Activated CD8-positive, alpha-beta T cell treated with anti-CD3 and anti-CD28 coated beads, Interleukin-2, amount 10 ng/mL, durations not matched to agents 7 days and 5 days (primary cell): ENCODE data around the gene SSH2. TPM values are rescaled to one million over a fixed set of nuclear protein-coding genes. Genes with fewer than 3 reads are reported as not detected.

Source experiments
- ATAC-seq: fragments of 150-1000 bp; cut with Tn5 transposase; one replicate; pipeline ENCODE4 v1.10.0; 2021; ENCODE audit warnings: moderate library complexity
- CTCF ChIA-PET: fragments of 350-600 bp; sonication (Branson Sonifier 250); formaldehyde crosslinking; loops from one replicate; lab custom pipeline; 2021; ENCODE audit warnings: antibody characterized with exemption; lab: Charles Lee
- POLR2A ChIA-PET: fragments of 350-600 bp; sonication (Branson Sonifier 250); formaldehyde crosslinking; loops from one replicate; lab custom pipeline; 2021; ENCODE audit warnings: antibody characterized with exemption; lab: Charles Lee
- DNase-seq: peaks from one replicate; pipeline ENCODE4 v3.0.0-alpha.2; 2020
- H3K27ac Mint-ChIP-seq: one replicate; pipeline ENCODE4 v1.8.0; 2021; ENCODE audit warnings: mild to moderate bottlenecking, mixed read lengths
- H3K27me3 Mint-ChIP-seq: one replicate; pipeline ENCODE4 v1.8.0; 2021; ENCODE audit warnings: low read depth, mixed read lengths
- H3K36me3 Mint-ChIP-seq: one replicate; pipeline ENCODE4 v1.8.0; 2021; ENCODE audit warnings: low read depth, mixed read lengths
- H3K4me1 Mint-ChIP-seq: one replicate; pipeline ENCODE4 v1.8.0; 2021; ENCODE audit warnings: low read depth, mixed read lengths
- H3K4me3 Mint-ChIP-seq: one replicate; pipeline ENCODE4 v1.8.0; 2021; ENCODE audit warnings: mild to moderate bottlenecking, mixed read lengths
- H3K9me3 Mint-ChIP-seq: one replicate; pipeline ENCODE4 v1.8.0; 2022; ENCODE audit warnings: mixed read lengths; ENCODE audit not compliant: insufficient read depth
- total RNA-seq, 2 experiments: library from RNA; stranded (reverse); gene quantifications; one replicate each; pipeline ENCODE4 v1.2.3, GENCODE V29; 2021

SSH2 gene
- total RNA-seq, 2 experiments from 2014 or later, result 73.5 to 79.6 TPM

DNA sequence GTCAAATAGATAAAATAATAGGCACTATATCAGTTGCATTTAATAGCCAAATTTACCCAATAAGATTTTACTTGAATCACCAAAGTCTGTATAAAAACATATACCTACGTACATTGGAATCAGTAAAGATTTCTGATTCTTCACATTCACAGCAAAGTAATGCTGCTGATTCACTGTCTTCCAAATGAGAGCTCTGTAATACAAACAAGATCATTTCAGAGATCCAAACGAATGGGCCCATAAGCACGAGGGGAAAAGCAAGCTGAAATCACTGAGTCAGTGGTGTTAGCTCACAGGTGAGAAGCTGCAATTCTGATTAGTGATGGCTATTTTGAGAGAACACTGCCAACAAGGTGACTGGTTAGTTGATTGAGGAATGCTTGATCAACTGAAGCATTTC, 81.3 kb downstream of the SSH2 start:
- ATAC-seq (no peak), DNase-seq (no peak)
- Mint-ChIP-seq H3K4me1 (no peaks in the 10 kb centered on the region), H3K9me3 (no peaks in the 10 kb centered on the region), H3K27ac (no peak overlapping the region), H3K27me3 (no peaks in the 10 kb centered on the region), H3K36me3 (peaks cover 2% of the 10 kb centered on the region), H3K4me3 (no peak overlapping the region)
- CTCF ChIA-PET, result no interaction called here
- POLR2A ChIA-PET, result no interaction called here

- peaks cover 2% of the 10 kb centered on the region for H3K36me3 Mint-ChIP-seq
- no peaks in the 10 kb centered on the region for H3K4me1 Mint-ChIP-seq
- POLR2A ChIA-PET, result no interaction called here
- DNase-seq (no peak), ATAC-seq (no peak)
- no peak overlapping the region for H3K4me3 Mint-ChIP-seq
- CTCF ChIA-PET, result no interaction called here
- no peaks in the 10 kb centered on the region for H3K9me3 Mint-ChIP-seq
- H3K27me3 Mint-ChIP-seq, result no peaks in the 10 kb centered on the region
- no peak overlapping the region for H3K27ac Mint-ChIP-seq
Measured at GRCh38 chr17:29847527-29848400, 82.3 kb downstream of the SSH2 start.

- no peaks in the 10 kb centered on the region for H3K9me3 Mint-ChIP-seq
- no peaks in the 10 kb centered on the region for H3K27me3 Mint-ChIP-seq
- no peaks in the 10 kb centered on the region for H3K4me1 Mint-ChIP-seq
- no peak for ATAC-seq
- DNase-seq, result no peak
- ChIA-PET CTCF (interaction anchor here (1.5 kb wide), 1 partner anchor 208 kb away, joined by 4 read pairs; no protein-coding TSS in a partner anchor), POLR2A (no interaction called here)
- H3K4me3 Mint-ChIP-seq, result no peak overlapping the region
- peaks cover 2% of the 10 kb centered on the region for H3K36me3 Mint-ChIP-seq
- H3K27ac Mint-ChIP-seq, result no peak overlapping the region
Measured at GRCh38 chr17:29847118-29847517, 82.9 kb downstream of the SSH2 start.

GRCh38 chr17:29846298-29846697, 83.7 kb downstream of the SSH2 start:
- H3K9me3 Mint-ChIP-seq, result no peaks in the 10 kb centered on the region
- CTCF ChIA-PET, result interaction anchor here (1.2 to 1.5 kb wide), 2 partner anchors 85 to 207 kb away, joined by 3 to 4 read pairs; no protein-coding TSS in a partner anchor
- no peaks in the 10 kb centered on the region for H3K27me3 Mint-ChIP-seq
- POLR2A ChIA-PET, result interaction anchor here (0.8 kb wide), 1 partner anchor 9 kb away, joined by 3 read pairs; no protein-coding TSS in a partner anchor
- no peak for DNase-seq
- H3K27ac Mint-ChIP-seq, result no peak overlapping the region
- H3K36me3 Mint-ChIP-seq, result peaks cover 2% of the 10 kb centered on the region
- no peak for ATAC-seq
- no peaks in the 10 kb centered on the region for H3K4me1 Mint-ChIP-seq
- no peak overlapping the region for H3K4me3 Mint-ChIP-seq

DNA sequence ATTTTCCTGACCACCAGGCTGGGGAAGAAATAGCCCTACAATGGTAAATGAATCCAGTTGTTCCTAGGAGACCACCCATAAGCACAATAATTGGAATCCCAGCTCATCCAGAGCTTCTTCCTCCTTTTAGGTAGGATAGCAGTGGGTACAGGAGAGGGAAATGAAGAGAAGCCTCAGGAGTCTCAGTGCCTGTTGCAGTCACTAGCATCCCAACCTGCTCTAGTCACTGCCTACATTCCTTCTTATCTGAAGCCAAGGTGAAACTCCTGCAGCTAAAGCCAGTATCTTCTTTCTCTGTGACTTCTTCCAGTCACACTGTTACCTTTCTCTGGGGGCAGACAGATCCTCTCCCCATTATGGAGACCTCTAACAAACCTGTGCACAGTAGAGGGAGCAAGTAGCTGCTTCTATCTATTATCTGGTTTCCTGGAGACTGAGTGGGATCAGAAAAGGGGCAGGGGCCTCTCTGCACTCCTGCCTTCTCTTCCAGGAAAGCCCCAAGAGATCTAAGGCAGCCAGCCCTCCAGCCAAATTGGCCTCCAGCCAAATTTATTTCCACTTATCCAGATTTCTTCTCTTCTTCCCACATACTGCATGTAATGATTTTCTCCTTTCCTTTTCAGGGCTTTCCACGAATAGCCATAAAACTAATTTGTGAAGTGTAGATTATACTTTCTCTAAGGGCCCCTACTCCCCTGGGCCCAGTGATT, 85.5 kb downstream of the SSH2 start:
- Mint-ChIP-seq H3K4me1 (no peaks in the 10 kb centered on the region), H3K27me3 (no peaks in the 10 kb centered on the region), H3K27ac (no peak overlapping the region), H3K4me3 (no peak overlapping the region), H3K9me3 (no peaks in the 10 kb centered on the region), H3K36me3 (peaks cover 2% of the 10 kb centered on the region)
- no peak for DNase-seq
- ChIA-PET POLR2A (no interaction called here), CTCF (no interaction called here)
- no peak for ATAC-seq

GRCh38 chr17:29840884-29841283, 89.1 kb downstream of the SSH2 start:
- Mint-ChIP-seq H3K4me1 (no peaks in the 10 kb centered on the region), H3K36me3 (peaks cover 2% of the 10 kb centered on the region), H3K27me3 (no peaks in the 10 kb centered on the region), H3K4me3 (no peak overlapping the region), H3K9me3 (no peaks in the 10 kb centered on the region), H3K27ac (no peak overlapping the region)
- ChIA-PET POLR2A (interaction anchor here (1.0 kb wide), 1 partner anchor 91 kb away, joined by 3 read pairs; no protein-coding TSS in a partner anchor), CTCF (interaction anchor here (1.0 kb wide), 2 partner anchors 90 to 181 kb away, joined by 3 read pairs; no protein-coding TSS in a partner anchor)
- no peak for ATAC-seq
- no peak for DNase-seq

GRCh38 chr17:29839656-29840055, 90.4 kb downstream of the SSH2 start:
- H3K27ac Mint-ChIP-seq, result no peak overlapping the region
- ATAC-seq (no peak), DNase-seq (no peak)
- H3K4me1 Mint-ChIP-seq, result no peaks in the 10 kb centered on the region
- H3K9me3 Mint-ChIP-seq, result no peaks in the 10 kb centered on the region
- CTCF ChIA-PET, result interaction anchor here (2.3 kb wide), 1 partner anchor 91 kb away, joined by 11 read pairs; the partner anchor contains the start of gene SSH2
- no peaks in the 10 kb centered on the region for H3K36me3 Mint-ChIP-seq
- no peak overlapping the region for H3K4me3 Mint-ChIP-seq
- POLR2A ChIA-PET, result no interaction called here
- no peaks in the 10 kb centered on the region for H3K27me3 Mint-ChIP-seq

- Mint-ChIP-seq H3K36me3 (no peaks in the 10 kb centered on the region), H3K9me3 (no peaks in the 10 kb centered on the region), H3K4me1 (no peaks in the 10 kb centered on the region), H3K27ac (no peak overlapping the region), H3K4me3 (no peak overlapping the region), H3K27me3 (no peaks in the 10 kb centered on the region)
- DNase-seq (no peak), ATAC-seq (no peak)
- ChIA-PET CTCF (interaction anchor here (2.3 kb wide), 1 partner anchor 92 kb away, joined by 11 read pairs; the partner anchor contains the start of gene SSH2), POLR2A (no interaction called here)
Measured at GRCh38 chr17:29838961-29839360, 91.1 kb downstream of the SSH2 start.

DNA sequence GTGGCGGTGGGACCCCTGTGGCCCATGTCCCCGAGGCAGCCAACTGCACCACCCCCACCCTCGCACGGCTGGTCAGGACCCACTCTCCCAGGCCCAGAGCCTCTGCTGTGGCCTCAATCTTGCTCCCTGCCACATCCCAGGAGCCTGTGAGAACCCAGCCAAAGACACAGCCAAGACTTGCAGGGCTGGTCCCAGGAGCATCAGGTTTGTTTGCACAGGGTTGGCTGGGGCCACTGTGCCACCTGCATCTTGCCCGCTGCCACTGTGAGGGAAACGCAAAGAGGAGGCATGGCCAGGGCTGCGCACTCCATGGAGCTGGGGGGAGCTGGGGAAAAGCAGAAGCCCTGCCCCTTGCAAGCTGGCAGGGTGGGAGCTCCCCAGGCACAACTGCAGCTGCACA, 92.5 kb downstream of the SSH2 start:
- H3K4me3 Mint-ChIP-seq, result no peak overlapping the region
- ChIA-PET POLR2A (interaction anchor here (0.9 kb wide), 1 partner anchor 77 kb away, joined by 3 read pairs; no protein-coding TSS in a partner anchor), CTCF (no interaction called here)
- ATAC-seq, result no peak
- H3K4me1 Mint-ChIP-seq, result no peaks in the 10 kb centered on the region
- no peaks in the 10 kb centered on the region for H3K27me3 Mint-ChIP-seq
- H3K36me3 Mint-ChIP-seq, result no peaks in the 10 kb centered on the region
- no peak overlapping the region for H3K27ac Mint-ChIP-seq
- H3K9me3 Mint-ChIP-seq, result no peaks in the 10 kb centered on the region
- DNase-seq, result no peak

DNA sequence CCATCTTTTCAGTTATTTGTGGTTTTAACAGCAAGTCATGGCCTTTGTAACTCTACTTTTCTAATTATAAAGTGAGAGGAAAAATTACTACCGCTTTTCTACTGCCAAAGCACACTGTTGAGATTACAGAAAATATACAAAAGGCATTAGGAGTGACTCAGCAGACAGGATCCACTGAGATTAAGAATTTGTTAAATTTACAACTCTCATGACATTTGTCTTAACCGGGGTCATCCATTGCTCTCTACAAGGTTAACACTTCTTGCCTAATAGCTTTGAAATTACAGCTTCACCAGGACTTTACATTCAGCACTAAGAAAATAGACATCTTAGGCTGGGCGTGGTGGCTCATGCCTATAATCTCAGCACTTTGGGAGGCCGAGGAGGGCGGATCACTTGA, 93.4 kb downstream of the SSH2 start:
- Mint-ChIP-seq H3K4me1 (no peaks in the 10 kb centered on the region), H3K36me3 (no peaks in the 10 kb centered on the region), H3K27me3 (no peaks in the 10 kb centered on the region), H3K9me3 (no peaks in the 10 kb centered on the region), H3K4me3 (no peak overlapping the region), H3K27ac (no peak overlapping the region)
- CTCF ChIA-PET, result interaction anchor here (1.6 kb wide), 1 partner anchor 95 kb away, joined by 8 read pairs; no protein-coding TSS in a partner anchor
- DNase-seq (no peak), ATAC-seq (no peak)
- POLR2A ChIA-PET, result no interaction called here

- POLR2A ChIA-PET, result no interaction called here
- CTCF ChIA-PET, result interaction anchor here (1.6 kb wide), 1 partner anchor 96 kb away, joined by 8 read pairs; no protein-coding TSS in a partner anchor
- Mint-ChIP-seq H3K36me3 (no peaks in the 10 kb centered on the region), H3K9me3 (no peaks in the 10 kb centered on the region), H3K4me3 (no peak overlapping the region), H3K4me1 (no peaks in the 10 kb centered on the region), H3K27ac (no peak overlapping the region), H3K27me3 (no peaks in the 10 kb centered on the region)
- no peak for ATAC-seq
- DNase-seq, result no peak
Measured at GRCh38 chr17:29835435-29836351, 94.3 kb downstream of the SSH2 start.
